GM21717 (cell line): Measurements from ENCODE around the gene USF3.

ENCODE experiments used
- ATAC-seq: cut with Tn5 transposase; IDR thresholded peaks from one replicate; pipeline ENCODE4 v1.9.1; 2021; ENCODE audit warnings: mild to moderate bottlenecking, moderate library complexity; ENCODE audit not compliant: unreplicated experiment

Gene USF3

DNA sequence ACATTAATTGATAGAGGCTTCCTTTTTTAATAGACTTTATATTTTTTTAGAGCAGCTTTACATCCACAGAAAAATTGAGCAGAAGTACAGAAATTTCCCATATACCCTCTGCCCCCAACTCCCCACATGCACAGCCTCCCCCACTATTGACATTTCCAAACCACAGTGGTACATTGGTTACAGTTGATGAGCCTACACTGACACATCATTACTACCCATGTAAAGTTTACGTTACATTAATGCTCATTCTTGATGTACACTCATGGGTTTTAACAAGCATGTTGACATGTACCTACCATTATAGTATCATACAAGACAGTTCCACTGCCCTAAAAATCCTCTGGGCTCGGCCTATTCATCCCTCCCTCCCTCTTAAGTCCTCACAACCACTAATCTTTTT lies 78.7 kb downstream of the USF3 start:
- no peak for ATAC-seq

DNA sequence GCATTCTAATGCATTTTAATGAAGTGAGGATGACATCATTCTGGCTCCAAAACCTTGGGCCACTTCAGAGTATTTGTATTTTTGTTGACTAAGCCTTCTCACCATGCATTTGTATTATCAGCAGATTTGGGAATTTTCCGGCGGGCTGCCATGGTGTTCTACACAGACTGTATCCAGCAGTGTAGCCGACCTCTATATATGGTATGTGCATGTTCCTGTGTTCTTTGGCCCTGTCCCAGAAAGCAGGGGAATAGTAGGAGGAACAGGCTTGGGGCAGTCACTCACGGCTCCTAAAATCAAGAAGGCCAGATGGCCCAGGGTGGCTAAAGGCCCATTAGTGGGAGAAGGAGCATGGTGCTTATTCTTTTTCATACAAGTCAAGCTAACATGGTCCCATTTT lies 80.5 kb downstream of the USF3 start:
- no peak for ATAC-seq

DNA sequence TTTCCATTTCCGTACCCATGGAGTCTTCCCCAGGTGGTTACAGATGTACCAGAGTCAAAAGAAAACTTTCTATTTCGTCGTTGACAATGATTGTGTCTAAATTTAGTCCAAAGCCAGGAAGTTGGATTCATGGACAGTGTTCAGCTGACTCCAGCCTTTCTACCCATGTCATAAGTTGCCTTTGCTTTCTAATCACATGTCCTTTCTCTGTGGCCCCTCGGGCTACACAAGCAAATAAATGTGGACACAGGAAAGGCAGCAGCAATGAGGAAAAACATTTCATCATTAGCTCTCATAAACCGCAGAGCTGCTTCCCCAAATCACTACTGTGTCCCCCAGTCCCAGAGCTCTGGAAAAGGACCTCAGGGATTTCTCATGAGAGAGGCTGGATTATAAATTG lies 82.0 kb downstream of the USF3 start:
- no peak for ATAC-seq

DNA sequence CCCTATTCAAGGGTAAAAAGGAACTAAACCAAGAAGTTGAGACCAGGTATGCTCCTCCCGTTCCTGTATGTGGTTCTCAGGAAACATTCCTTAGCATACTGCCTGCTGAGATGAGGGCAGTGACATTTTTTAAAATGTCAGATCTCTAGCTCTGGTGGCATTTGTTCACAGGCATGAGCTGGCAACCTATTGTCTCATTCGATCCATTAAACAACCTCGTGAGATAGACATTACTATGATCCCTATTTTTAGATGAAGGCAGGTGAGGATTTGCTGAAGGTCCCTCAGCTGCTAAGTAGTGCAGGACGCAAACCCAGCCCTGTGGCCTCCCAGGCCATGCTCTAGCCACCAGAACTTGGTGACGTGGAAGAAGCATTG lies 89.2 kb downstream of the USF3 start:
- peak; percentile 14 for ATAC-seq

DNA sequence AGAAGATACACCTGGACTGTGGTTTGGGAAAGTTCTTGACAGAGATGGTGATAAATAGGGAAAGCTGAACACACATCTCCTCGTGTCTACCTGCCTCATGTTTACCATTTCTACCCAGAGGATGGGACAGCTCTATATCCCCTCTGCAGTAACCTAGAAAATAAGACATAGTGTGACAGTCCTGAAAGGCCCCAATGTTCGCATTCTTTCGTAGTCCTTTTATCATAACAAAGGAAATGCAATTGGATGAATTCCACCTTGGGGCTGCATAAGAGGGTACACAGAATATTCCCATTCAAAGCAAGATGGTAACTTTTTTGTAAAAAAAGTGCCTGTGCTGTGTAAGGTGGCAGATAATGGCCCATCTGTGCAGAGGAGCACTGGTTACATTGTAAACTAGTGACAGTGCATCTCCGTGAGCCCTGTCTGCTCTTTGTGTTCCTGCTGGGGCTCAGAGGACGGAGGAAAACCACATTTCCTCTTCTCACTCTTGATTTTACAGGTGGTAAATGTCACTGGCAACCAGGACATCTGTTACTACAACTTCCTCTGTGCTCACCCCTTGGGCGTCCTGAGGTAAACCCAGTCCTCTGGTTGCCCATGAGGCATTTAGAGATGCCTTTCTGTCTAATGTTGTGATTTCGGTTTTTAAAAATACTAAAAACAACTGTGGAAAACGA lies 89.8 kb downstream of the USF3 start:
- ATAC-seq: peak; percentile 98

DNA sequence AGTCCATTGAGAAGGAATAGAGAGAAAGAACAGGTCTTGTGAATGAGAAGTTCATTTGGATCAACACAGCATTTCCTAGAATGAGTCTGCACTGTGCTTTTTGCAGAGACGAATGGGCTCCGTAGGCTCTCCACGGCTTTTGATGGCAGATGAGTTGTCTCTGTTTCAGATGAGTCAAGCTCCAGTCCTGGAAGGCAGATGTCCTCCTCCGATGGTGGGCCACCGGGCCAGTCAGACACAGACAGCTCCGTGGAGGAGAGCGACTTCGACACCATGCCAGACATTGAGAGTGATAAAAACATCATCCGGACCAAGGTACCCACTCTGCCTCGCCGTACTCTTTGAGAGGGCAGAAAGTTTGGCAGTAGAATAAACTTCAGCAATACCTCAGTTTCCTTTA lies 93.6 kb downstream of the USF3 start:
- ATAC-seq: no peak

DNA sequence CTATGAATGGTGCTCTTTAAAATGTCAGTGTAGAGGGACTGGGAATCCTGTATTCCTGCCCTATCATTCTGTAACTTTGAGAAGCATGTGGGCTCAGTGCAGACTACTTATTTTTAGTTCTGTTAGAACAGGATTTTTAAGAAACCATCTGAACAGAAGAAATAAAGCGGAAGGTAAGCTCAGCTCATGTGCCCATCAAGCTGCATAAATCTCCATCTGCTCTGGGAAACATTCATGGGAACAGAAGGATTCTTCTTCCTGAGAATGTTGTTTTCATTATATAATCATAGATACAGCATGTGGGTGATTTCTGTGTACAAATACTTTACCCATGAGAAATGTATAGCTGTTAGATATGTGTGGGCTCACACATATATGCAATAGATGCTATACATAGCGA lies 94.2 kb downstream of the USF3 start:
- no peak for ATAC-seq

DNA sequence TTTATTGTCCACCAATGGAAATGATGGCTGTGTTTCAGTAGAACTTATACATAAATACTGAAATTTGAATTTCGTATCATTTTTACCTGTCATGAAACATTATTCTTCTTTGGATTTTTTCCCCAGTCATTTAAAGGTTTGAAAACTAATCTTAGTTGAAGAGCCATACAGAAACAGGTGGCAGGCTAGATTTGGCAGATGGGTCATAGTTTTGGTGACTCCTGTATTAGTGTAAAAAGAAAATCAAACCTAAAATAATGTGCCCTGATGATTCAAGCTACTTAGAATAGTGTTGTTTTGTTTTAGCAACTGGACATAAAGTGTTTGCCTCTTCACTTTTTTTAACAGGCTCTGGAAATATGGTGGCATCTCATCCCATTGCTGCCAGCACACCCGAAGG lies 95.2 kb downstream of the USF3 start:
- ATAC-seq: no peak

DNA sequence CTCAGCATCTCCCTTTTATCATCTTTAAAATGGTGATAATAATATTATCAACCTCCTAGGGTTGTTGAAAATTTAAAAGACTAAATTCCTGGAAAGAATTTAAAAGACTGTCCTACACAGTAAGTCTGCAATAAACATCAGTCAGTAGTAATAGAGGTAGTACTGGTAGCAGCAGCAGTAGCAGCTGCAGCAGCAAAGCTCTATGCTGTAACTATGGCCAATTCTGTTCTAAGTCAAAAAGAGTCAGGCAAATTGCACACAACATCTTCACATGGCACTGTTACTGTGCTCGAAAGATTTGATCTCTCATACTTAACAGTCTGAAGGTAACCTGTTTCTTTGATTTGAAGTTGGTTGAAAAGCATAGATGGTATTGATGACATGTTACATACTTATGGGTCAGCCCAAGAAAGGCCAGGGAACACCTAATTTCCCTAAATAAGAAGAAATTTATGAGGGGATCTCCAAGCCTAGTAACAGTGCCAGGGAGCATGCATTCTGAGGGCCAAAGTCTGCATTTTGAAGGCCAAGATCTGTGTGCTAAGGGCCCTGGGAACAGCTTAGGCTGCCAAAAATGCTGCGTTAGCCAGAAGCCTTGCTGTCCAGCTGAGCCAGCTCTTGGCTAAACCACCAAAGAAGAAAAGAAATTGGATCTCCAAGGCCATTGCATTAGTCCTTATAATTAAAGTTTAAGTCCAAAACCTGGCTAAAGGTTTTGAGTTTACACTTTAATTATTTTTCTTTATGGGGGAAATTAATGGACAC lies 95.8 kb downstream of the USF3 start:
- no peak for ATAC-seq
